ENCODE data around the gene PCDHB16. TPM values are rescaled to one million over a fixed set of nuclear protein-coding genes. Genes with fewer than 3 reads are reported as not detected.

Gene PCDHB16
- total RNA-seq, 1 experiment from 2014 or later = not detected

Other genes starting within 250 kb of the PCDHB16 start
- 2.8 and 3.4 TPM in 2 replicates for gene PCDHAC2, start 215.9 kb upstream of the PCDHB16 start, total RNA-seq (2021)
- not detected in 2 replicates for gene PCDHB1, start 131.0 kb upstream of the PCDHB16 start, total RNA-seq (2021)
- gene PCDHB2, start 87.8 kb upstream of the PCDHB16 start, total RNA-seq (2021) = 2.8 and 4.0 TPM in 2 replicates
- 0.17 and 0.55 TPM in 2 replicates for gene PCDHB3, start 81.9 kb upstream of the PCDHB16 start, total RNA-seq (2021)
- 0.09 and 0.13 TPM in 2 replicates for gene PCDHB4, start 60.6 kb upstream of the PCDHB16 start, total RNA-seq (2021)
- not detected in 2 replicates for gene PCDHB5, start 47.2 kb upstream of the PCDHB16 start, total RNA-seq (2021)
- gene PCDHB6, start 32.3 kb upstream of the PCDHB16 start, total RNA-seq (2021) = not detected in 2 replicates
- gene PCDHB7, start 9.7 kb upstream of the PCDHB16 start, total RNA-seq (2021) = not detected in 2 replicates
- gene PCDHB8, start 4.6 kb upstream of the PCDHB16 start, total RNA-seq (2021) = not detected in 2 replicates
- not detected in 2 replicates for gene PCDHB9, start 4.8 kb downstream of the PCDHB16 start, total RNA-seq (2021)
- gene PCDHB10, start 10.0 kb downstream of the PCDHB16 start, total RNA-seq (2021) = not detected in 2 replicates
- gene PCDHB11, start 17.2 kb downstream of the PCDHB16 start, total RNA-seq (2021) = not detected in 2 replicates
- not detected in 2 replicates for gene PCDHB12, start 26.3 kb downstream of the PCDHB16 start, total RNA-seq (2021)
- gene PCDHB13, start 31.5 kb downstream of the PCDHB16 start, total RNA-seq (2021) = not detected in 2 replicates
- 0.07 TPM in 1 of 2 replicates, not detected in the other for gene PCDHB14, start 41.0 kb downstream of the PCDHB16 start, total RNA-seq (2021)
- gene PCDHB15, start 63.0 kb downstream of the PCDHB16 start, total RNA-seq (2021) = not detected in 2 replicates
- gene SLC25A2, start 121.7 kb downstream of the PCDHB16 start, total RNA-seq (2021) = 0.33 and 0.55 TPM in 2 replicates
- gene TAF7, start 138.4 kb downstream of the PCDHB16 start, total RNA-seq (2021) = 56.1 and 57.6 TPM in 2 replicates
- 0.07 TPM in 1 of 2 replicates, not detected in the other for gene PCDHGA1, start 148.1 kb downstream of the PCDHB16 start, total RNA-seq (2021)
- gene PCDHGA2, start 156.4 kb downstream of the PCDHB16 start, total RNA-seq (2021) = 0.11 and 0.13 TPM in 2 replicates
- not detected in 2 replicates for gene PCDHGA3, start 161.4 kb downstream of the PCDHB16 start, total RNA-seq (2021)
- gene PCDHGB1, start 167.7 kb downstream of the PCDHB16 start, total RNA-seq (2021) = not detected in 2 replicates
- not detected in 2 replicates for gene PCDHGA4, start 172.6 kb downstream of the PCDHB16 start, total RNA-seq (2021)
- 0.28 and 0.33 TPM in 2 replicates for gene PCDHGB2, start 177.6 kb downstream of the PCDHB16 start, total RNA-seq (2021)
- gene PCDHGA5, start 181.8 kb downstream of the PCDHB16 start, total RNA-seq (2021) = 0.13 and 0.20 TPM in 2 replicates
- gene PCDHGB3, start 187.9 kb downstream of the PCDHB16 start, total RNA-seq (2021) = not detected in 2 replicates
- 0.17 TPM in 1 of 2 replicates, not detected in the other for gene PCDHGA6, start 191.5 kb downstream of the PCDHB16 start, total RNA-seq (2021)
- gene PCDHGA7, start 200.4 kb downstream of the PCDHB16 start, total RNA-seq (2021) = not detected in 2 replicates
- not detected in 2 replicates for gene PCDHGB4, start 205.3 kb downstream of the PCDHB16 start, total RNA-seq (2021)
- gene PCDHGA8, start 210.2 kb downstream of the PCDHB16 start, total RNA-seq (2021) = not detected in 2 replicates
- gene PCDHGB5, start 215.6 kb downstream of the PCDHB16 start, total RNA-seq (2021) = not detected in 2 replicates
- gene PCDHGA9, start 220.4 kb downstream of the PCDHB16 start, total RNA-seq (2021) = not detected in 2 replicates
- gene PCDHGB6, start 225.6 kb downstream of the PCDHB16 start, total RNA-seq (2021) = not detected in 2 replicates
- gene PCDHGA10, start 230.6 kb downstream of the PCDHB16 start, total RNA-seq (2021) = 0.13 and 0.15 TPM in 2 replicates
- gene PCDHGB7, start 235.3 kb downstream of the PCDHB16 start, total RNA-seq (2021) = 0.13 and 0.17 TPM in 2 replicates
- 0.18 and 0.22 TPM in 2 replicates for gene PCDHGA11, start 238.7 kb downstream of the PCDHB16 start, total RNA-seq (2021)
- not detected in 2 replicates for gene PCDHGA12, start 248.1 kb downstream of the PCDHB16 start, total RNA-seq (2021)

Measured in PC-9 (cell line).